GM21723 (cell line): Measurements from ENCODE around the gene MED31.
A peak's percentile ranks its signal among the peaks of the same experiment; 100 is the strongest.
"Not testable (repeated sequence)": the region's sequence is repeated elsewhere in the genome, so short reads cannot be mapped to it uniquely, and the experiment has no call there.

Source experiments
- ATAC-seq: cut with Tn5 transposase; IDR thresholded peaks from one replicate; pipeline ENCODE4 v1.9.1; 2021; ENCODE audit warnings: mild to moderate bottlenecking, moderate library complexity; ENCODE audit not compliant: unreplicated experiment

The MED31 gene

DNA sequence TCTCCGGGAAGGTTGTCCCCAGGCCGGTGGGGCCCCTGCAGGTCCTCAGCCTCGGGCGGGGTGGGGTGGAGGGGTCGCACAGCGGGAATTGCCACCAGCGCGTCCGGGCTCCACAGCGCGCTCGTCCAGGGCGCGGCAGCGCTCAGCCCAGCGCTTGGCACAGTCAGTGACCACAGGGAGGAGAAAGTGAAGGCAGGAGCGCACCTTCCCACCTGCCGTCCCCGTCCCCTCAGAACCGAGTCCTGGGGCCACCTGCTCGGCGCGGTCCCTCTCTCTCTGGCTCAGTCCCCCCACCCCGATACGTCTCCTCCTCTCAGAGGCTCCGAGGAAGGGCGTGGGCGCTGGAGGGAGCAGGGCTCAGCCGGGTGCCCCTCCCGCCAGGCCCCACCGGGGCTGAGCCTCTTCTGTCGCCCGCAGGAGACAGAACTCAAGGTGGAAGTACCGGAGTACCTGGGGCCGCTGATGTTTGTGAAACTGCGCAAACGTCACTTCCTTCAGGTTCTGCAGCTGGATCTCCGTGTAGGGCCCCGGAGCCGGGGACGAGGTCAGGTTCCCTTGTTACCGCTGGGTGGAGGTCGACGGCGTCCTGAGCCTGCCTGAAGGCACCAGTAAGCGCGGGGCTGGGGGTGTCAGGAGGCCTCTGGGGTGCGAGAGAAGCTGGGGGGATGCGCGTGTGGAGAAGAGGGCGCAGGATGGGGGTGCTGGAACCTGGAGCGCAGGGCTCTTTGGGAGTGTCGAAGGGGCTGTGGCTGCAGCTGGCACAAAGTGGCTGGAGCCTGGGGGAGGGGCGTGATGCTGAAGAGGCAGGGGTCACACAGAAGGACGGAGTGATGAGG lies 5.6 kb upstream of the MED31 start:
- ATAC-seq: not testable (repeated sequence)

DNA sequence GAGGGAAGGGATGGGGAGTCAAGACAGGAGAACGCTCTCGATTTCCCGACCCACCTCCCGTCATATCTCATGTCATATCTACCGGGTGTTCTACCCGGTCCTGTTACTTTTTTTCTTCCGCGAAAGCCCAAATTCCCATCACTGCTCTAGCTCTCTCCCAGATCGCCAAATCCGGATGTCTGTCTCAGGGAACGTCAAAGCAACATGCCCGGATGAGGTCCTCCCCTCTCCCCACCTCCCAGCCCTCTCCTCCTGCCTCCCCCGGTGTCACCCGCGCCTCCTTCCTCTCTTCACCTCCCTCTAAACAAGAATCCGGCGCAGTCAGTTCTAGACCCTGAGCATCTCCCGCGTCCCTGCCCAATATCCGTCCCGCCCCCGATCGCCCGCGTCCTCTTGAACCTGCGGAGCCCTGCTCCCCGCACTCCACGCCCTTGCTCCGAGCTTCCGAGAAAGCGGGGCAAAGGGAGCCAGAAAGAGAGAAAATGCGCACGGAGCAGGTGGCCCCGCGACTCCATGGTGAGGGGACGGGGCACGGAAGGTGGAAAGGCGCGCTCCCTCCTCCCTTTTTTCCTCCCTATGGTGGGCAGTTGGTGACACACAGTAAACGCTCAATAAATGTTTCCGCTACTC lies 4.4 kb upstream of the MED31 start:
- ATAC-seq: not testable (repeated sequence)

DNA sequence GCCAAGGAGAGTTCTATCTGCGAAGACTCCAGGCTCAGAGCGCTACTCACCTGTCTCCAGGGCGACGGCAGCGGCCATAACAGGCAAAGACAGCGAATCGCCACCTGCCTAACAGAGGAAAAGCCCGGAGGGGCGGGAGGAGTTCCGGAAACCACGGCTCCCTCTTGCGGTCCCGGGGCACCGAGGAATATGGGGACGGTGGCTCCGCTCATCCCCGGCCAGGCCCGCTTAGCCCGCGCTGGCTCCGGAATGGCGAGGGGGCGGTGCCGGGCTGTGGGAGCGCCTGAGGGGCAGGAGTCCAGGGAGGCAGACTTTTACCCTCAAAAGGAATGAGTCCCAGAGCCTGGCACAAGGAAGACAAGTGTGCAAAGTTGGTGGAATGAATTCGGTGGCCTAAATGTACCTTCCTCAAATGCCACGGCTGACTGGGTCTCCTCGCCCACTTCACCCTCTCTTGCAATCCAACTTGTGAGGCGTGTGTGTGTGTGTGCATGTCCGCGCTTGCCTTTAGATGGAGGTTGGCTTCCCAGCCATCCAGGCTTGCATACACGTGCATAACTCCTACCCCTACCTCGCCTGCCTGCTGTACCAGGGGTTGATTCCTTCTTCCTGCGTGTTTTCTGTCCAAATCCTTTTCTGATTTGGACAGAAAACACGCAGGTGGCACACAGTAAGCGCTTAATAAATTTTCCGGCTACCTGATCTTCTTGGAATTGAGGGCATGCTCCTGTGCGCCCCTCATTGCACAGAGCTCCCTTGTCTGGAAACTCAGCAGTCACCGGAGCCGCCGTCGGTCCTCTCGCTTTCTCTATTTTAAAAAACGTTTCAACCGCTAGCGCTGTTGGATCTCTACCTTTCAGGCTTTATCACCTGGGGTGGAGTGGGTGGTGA lies 3.7 kb upstream of the MED31 start:
- ATAC-seq: no peak

DNA sequence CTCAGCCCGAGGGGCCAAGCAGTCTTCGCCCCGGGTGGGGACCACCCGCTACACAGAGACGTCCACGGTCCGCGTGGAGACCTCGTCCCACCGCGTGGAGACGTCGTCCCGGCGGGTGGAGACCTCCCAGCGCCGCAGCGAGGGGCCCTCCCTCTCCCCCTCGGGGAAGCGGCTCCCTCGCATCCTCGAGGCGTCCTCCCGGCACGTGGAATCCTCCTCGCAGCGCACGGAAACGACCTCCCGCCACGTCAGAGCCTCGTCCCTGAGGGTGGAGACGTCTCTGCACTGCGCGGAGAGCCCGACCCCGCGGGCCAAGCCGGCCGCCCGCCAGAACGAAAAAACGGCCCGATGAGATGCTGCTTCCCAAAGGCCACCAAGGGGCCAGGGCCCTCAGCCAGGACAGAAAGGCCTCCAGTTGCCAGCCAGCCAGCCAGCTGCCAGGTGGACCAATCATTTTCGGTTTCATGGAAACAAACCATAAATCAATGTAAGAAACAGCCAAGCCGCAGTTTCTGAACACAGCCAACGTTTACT lies 581 bp upstream of the MED31 start:
- no peak for ATAC-seq

DNA sequence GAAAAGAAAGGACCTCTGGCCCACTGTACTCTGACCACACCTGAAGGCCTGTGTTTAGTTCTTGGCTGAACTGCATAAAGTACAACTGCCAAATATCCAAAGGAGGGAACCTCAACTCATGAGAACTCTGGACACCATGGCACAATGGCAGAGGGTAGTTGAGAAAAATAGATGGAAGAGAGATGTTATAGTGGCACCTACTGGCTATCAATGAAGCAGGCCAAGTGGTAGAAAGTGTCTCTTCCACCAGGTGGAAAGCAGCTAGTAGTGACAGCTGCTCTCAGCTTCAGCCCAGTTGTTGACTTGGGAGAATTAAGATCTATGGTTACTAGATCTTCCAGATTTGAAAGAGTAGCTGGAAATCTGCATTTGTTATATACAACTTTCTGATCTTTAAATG lies 3.2 kb downstream of the MED31 start:
- no peak for ATAC-seq

DNA sequence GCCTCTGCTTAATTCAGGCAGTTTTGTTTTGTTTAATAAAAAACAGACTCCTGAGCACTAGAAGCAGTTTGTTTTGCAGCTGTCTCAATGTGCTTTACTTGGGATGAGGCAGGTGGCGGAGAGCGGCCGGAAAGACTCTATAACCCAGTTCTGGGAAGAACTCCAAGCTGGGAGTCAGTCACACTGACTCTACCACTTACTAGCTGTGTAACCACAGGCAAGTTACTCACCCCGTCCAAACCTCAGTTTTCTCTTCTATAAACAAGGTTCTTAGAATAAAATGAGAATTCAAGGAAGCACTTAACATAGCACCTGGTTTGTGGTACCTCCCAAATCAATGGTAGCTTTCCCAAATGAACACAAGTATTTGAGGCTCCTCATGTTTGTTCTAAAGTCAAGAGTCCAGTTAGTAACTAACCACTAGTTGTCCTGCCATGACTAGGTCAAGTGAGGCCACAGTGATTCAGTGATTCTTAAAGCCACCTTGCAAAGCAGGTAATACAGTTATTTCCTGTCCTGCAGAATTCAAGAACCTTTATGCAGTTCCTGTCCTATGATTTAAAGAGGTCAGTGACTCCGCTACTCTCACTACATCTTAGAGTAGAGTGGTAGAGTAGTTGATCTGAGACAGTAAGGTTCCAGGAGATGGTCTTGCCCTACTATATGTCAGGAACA lies 7.8 kb downstream of the MED31 start:
- ATAC-seq: no peak

DNA sequence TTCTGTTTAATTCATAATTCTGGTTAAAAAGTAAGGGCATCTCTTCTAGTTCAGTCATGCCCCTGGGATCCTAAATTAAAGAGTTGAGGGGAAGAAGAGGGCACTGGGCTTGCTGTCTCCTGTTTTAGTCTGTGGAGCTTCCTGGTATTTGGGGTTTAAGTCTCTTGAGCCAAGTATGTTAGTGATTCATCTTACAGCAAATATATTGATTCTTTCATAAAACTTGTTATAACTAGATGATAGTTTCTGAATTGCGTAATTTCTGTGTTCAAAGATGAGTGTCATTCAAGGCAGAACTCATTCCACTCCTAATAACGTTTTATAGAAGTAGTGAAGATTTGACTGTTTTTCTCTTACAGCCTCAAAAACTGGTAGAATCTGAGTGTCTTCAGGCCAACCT lies 8.8 kb downstream of the MED31 start:
- ATAC-seq: no peak

DNA sequence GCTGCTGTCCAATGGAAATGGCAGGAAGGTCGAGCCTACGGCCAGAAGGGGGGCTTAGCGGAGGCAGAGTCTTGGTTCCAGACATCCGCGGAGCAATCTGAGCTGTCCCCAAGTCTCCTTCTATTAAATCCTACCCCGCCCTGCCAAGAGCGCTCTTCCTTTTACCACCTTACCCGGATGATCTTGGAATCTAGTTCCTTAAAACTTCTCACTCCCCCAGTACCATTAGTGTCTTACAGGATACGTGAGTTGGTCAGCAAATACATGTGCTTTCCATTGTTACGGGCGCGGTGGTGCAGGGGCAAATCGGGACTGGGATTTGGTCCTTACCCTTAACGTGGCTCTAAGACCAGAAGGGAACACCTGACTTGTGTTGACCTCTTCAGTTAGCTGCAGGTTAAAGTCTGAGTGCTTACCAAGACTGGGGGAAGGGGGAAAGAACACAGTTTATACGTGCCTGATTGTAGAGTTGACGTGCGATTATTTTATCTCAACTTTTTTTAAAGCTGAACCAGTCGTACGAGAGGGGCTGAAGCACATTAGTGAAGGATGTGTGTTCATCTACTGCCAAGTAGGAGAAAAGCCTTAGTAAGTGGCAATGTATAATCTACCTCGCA lies 10.1 kb downstream of the MED31 start:
- peak; percentile 9 for ATAC-seq

DNA sequence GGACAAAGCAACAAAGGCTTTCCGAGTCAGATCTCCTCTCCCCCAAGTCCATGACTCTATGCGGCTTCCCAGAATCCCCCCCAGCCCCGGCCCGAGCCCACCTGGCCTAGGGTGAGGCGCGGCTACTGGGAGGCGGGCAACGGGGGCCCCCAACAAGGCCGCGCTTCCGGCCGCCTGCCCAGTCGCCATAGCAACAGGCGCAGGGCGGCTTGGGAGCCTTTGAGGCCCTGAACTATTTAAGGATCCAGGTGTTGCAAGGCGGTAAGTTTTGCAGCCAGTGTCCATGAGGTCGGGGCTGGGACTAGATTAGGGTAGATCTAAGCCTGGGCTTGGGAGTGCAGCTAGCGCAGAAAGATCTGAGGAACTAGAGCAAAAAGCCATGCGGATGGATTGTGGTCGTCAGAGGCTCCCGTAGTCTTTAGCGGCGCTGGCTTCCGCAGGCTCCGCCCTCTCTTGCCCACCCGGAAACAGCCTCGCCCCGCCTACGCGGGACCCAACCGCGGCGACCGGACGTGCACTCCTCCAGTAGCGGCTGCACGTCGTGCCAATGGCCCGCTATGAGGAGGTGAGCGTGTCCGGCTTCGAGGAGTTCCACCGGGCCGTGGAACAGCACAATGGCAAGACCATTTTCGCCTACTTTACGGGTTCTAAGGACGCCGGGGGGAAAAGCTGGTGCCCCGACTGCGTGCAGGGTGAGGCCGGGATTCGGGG lies 10.7 kb downstream of the MED31 start, which contains the start of the genes KIAA0753 and TXNDC17:
Gene KIAA0753 (minus strand): TSS at position 176 of the 711 bp plus-strand sequence. CDS start 5,608 bp downstream, outside the sequence.
Gene TXNDC17 (plus strand): TSS at position 525 of the 711 bp plus-strand sequence. CDS start 23 bp downstream, at position 548.
- peak; percentile 82 for ATAC-seq

DNA sequence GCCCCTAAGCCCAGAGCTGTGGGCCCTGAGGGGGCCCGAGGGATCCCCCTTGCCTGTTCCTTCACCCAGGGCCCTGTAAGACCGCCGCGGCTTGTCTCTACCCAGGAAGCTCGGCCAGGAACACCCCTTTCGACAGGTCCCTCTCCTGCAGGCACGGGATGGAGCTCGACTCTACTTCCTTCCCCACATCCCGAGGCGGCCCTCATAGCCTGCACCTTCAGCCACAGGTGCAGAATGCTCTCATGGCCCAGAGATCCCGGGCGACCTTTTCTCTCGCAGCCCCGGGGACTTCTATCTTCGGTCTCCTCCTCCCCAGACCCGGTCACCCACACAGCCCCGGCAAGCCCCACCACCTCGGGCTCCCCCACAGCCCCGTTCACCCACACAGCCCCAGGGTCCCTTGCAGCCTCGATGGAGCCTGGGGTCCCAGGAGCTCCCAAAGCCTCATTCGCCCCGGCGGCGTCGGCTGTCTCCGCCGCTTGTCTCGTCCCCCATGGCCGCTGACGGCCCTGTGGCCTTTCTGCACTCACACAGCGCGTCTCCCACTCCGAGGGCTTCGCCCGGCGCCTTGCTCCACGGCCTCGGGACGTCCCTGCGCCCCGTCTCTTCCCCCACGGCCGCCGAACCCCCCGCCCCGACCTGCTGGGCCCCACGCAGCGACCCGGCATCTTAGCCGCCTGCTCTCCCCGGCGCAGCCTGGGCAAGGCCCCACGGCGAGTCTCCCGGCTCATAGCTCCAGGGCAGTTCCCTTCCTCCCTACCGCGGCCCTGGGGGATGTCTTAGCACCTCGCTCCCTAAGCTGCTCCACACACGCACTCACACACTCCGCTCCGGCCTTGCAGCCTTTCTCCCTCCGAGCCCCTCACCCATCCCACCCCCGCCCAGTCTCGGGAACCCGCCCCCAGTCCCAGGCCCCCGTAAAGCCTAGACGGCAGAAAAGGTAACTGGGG lies 11.5 kb downstream of the MED31 start:
- peak; percentile 18 for ATAC-seq

DNA sequence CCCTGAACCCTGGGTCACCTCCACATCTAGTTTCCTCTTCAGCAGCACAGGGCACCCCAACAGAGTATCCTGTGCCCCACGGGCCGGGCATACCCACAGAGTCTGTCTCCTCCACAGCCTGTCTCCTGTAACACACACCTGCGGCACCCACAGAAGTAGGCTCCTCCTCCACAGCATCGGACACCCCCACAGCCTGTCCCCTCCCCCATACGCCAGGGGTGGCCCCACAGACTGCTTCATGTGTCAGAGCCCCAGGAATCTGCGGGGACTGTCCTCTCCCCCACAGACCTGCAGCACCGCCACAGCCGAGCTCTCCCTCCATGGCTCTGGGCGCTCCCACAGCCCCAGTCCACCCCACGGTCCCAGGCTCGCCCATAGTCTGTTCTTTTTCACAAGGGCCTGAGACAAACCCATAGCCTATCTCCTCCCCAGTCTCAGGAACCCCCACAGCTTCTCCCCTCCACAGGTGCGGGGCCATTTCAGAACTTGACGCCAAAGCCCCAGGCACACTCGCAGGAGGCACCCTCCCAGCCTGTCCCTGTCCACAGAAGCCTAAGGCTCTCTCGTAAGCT lies 12.3 kb downstream of the MED31 start:
- no peak for ATAC-seq

DNA sequence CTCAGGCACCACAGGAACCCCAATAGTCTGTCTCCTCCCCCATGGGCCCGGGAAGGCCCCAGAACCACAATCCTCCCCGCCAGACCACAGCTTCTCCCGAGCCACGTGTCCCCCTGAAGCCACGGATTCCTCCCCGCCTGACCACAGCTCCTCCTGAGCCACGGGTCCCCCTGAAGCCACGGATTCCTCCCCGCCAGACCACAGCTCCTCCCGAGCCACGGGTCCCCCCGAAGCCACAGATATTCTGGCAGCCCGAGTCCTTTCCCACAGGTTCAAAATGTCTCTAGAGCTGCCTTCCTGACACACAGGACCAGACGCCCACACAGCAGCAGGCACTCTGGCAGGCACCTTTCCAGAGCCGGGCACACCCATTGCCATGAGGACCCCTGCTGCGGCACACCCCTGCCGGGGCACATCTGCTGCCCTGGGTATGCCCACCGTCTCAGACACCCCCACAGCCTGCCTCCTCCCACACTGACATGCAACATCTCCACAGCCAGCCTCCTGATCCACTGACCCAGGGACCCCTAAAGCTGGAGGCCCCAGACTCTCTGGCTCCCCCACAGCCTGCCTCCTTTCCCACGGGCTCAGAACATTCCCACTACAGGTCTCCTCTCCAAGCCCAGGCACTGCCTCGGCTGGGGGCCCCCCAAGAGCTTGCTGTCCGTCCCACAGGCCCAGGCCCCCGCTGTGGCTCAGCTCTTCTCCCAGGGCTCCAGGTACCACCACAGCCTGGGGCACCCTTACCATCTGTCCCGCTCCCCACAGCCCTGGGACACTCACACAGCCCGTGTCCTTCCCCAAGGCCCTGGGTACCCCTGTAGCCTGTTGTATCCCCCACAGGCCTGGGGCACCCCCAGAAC lies 13.1 kb downstream of the MED31 start:
- ATAC-seq: no peak

DNA sequence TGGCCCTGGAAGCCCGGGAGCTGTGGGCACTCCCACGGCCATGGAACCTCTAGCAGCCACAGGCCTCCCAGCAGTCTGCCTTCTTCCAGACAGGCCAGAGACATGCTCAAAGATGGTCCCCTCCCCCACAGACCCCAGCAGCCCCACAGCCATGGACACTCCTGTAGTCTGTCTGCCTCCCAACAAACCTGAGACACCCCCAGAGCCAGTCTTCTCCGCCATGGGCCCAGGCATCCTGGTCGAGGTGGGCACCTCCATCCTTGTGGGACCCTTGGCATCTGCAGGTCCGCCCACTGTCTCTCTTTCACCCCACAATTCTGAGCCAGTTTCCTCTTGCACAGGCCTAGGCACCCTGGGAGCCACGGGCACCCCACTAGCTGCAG lies 14.0 kb downstream of the MED31 start:
- ATAC-seq: no peak

DNA sequence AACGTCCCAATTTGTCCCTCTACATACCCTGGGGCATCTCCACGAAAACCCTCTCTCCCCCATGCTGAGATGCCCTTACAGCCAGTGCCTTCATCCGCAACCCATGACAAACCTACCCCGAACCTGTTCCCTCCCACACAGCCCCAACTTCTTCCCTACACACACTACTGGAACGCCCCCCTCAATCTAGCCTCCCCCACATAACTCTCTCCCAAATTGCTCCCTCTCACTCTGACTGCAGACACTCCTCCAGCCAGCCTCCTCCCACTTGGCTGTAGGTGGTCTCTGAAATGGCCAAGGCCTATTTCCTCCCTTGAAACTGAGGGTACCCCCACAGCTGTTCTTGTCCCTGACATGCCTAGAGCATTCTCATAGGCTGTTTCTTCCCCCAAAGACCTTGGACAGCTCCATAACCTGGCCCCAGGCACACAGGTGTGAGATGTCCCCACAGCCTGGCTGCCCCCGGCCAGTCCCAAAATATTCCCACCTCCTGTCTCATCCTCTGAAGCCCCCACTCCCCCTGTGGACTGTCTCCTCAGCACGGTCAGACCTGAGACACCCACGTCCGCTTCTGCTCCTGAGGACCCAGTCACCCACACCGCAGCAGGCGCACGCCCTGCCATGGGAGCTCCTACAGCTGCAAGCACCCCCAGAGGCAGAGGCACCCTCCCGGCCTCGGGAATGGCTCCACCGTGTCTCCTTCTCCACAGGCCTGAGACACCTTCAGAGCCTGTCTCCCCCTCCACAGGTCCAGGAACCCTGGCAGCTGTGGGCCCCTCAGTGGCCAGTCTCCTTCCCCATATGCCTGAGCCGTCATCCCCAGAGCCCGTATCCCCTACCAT lies 14.6 kb downstream of the MED31 start:
- ATAC-seq: no peak

DNA sequence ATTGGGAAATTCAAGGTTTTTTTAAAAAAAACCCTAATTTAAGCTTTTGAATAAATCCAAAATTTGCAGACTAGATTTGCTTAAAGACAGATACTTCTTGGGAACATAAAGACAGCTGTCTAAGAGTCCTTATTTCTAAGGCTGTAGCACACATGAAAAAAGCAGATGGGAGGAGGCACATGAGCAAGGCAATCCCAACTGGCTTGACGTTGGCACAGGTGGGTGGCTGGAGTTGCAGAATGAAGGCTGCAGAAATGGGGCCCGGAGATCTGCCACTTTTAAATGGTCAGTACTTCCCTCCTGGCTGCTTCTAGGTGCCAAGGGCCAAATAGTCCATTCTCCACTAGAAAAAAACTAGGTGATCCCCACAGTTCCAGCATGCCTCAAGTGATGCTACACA lies 15.3 kb downstream of the MED31 start:
- ATAC-seq: no peak

DNA sequence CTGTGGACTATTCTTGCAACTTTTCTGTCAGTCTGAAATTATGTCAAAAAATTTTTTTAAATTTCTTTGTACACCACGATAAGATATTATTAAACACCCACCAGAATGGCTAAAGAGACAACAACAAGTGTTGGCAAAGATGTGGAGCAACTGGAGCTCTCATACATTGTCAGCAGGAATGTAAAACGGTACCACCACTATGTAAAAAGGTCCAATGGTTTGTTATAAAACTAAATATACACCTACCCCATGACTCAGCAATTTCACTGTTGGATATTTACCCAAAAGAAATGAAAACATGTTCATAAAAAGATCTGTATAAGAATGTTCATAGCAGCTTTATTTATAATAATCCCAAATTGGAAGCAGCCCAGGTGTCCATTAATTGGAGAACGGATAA lies 18.1 kb downstream of the MED31 start:
- ATAC-seq: no peak
